HCT116 (cell line): Measurements from ENCODE around the gene TXNL4B. TPM values are rescaled to one million over a fixed set of nuclear protein-coding genes. Genes with fewer than 3 reads are reported as not detected.

Experiments used
- ATAC-seq: fragments of 200-7000 bp; cut with Tn5 transposase; 2 replicates; pipeline ENCODE4 v1.9.1; 2020; ENCODE audit warnings: mild to moderate bottlenecking, moderate library complexity
- BruUV-seq: library from RNA; stranded (reverse); fragments of 400-500 nt; replicated peaks from 2 replicates; lab custom pipeline; 2021; lab: Mats Ljungman, UMichigan
- CTCF ChIA-PET: fragments of 300-600 bp; sonication (Branson Sonifier 250); formaldehyde crosslinking; loops from one replicate; lab custom pipeline; 2021; ENCODE audit warnings: antibody characterized with exemption; lab: Charles Lee
- POLR2A ChIA-PET: fragments of 300-600, 350-600 bp; sonication (Branson Sonifier 250); formaldehyde crosslinking; loops from one replicate; lab custom pipeline; 2021; ENCODE audit warnings: antibody characterized with exemption; lab: Charles Lee
- RAD21 ChIA-PET, 2 experiments: fragments of 300-600 bp; sonication (Branson Sonifier 250); formaldehyde crosslinking; loops; one replicate each; lab custom pipeline; 2023; ENCODE audit warnings: low total read pairs in 2 of 2; ENCODE audit not compliant: uncharacterized antibody in 2 of 2, unreplicated experiment in 2 of 2, low non-redundant PET in 1 of 2; lab: Charles Lee
- DNase-seq: peaks from one replicate; pipeline ENCODE4 v3.0.0-alpha.2; 2010; ENCODE audit warnings: low read depth, low spot score
- H2AFZ ChIP-seq: fragments of 200-600 bp; shearing (Covaris generic), sonication (generic); 2 replicates; pipeline ENCODE4 v1.6.1; 2017; ENCODE audit warnings: low read depth, mixed run types, mixed read lengths, antibody characterized with exemption, low read length; ENCODE audit not compliant: poor library complexity, severe bottlenecking
- H3K27ac ChIP-seq: 2 replicates; pipeline ENCODE4 v1.5.1; 2012; ENCODE audit warnings: low read depth, low read length
- H3K27me3 ChIP-seq: fragments of 200-600 bp; sonication (generic); 2 replicates; pipeline ENCODE4 v1.6.1; 2016; ENCODE audit warnings: mixed run types, low read length, mixed read lengths; ENCODE audit not compliant: insufficient read depth
- H3K36me3 ChIP-seq, 2 experiments: fragments of 200-500 bp in 1 of 2; fragments of 200-600 bp in 1 of 2; sonication (Bioruptor generic) in 1 of 2; sonication (generic) in 1 of 2; 2 replicates each; pipeline versions ENCODE4 v1.5.1 to v1.6.1; 2014 to 2016; ENCODE audit warnings: low read length in 2 of 2, inconsistent platforms in 1 of 2, mixed read lengths in 1 of 2, mixed run types in 1 of 2; ENCODE audit not compliant: insufficient read depth in 2 of 2, control insufficient read depth in 1 of 2
- H3K4me1 ChIP-seq, 2 experiments: fragments of 200-600 bp in 1 of 2; sonication (generic) in 1 of 2; 2 replicates each; pipeline versions ENCODE4 v1.5.1 to v1.6.1; 2012 to 2017; ENCODE audit warnings: low read length in 2 of 2, inconsistent platforms in 1 of 2, mild to moderate bottlenecking in 1 of 2, mixed read lengths in 1 of 2, mixed run types in 1 of 2, moderate library complexity in 1 of 2; ENCODE audit not compliant: insufficient read depth in 2 of 2, control insufficient read depth in 1 of 2
- H3K4me2 ChIP-seq: fragments of 200-600 bp; sonication (generic); 2 replicates; pipeline ENCODE4 v1.6.1; 2017; ENCODE audit warnings: mixed run types, low read length, mixed read lengths
- H3K4me3 ChIP-seq, 2 experiments: fragments of 200-600 bp in 1 of 2; sonication (generic) in 1 of 2; replicated peaks in 1 of 2; 2 replicates each; pipeline ENCODE4 v1.5.1; 2011 to 2016; ENCODE audit warnings: low read length in 2 of 2, control low read depth in 1 of 2, low read depth in 1 of 2, mild to moderate bottlenecking in 1 of 2, mixed read lengths in 1 of 2, mixed run types in 1 of 2
- H3K79me2 ChIP-seq: fragments of 200-600 bp; sonication (generic); 2 replicates; pipeline ENCODE4 v1.6.1; 2017; ENCODE audit warnings: mild to moderate bottlenecking, mixed run types, low read length, moderate library complexity, mixed read lengths; ENCODE audit not compliant: insufficient read depth
- H3K9ac ChIP-seq: fragments of 200-600 bp; sonication (generic); 2 replicates; pipeline ENCODE4 v1.6.1; 2016; ENCODE audit warnings: low read length, mixed read lengths
- H3K9me2 ChIP-seq: fragments of 200-600 bp; sonication (generic), shearing (Covaris generic); 2 replicates; pipeline ENCODE4 v1.6.1; 2017; ENCODE audit warnings: mixed run types, mild to moderate bottlenecking, moderate library complexity; ENCODE audit not compliant: insufficient read depth
- H3K9me3 ChIP-seq, 2 experiments: fragments of 200-500 bp in 1 of 2; fragments of 200-600 bp in 1 of 2; sonication (Bioruptor generic) in 1 of 2; sonication (generic) in 1 of 2; 2 replicates each; pipeline ENCODE4 v1.6.1; 2014 to 2017; ENCODE audit warnings: low read length in 2 of 2, mixed read lengths in 2 of 2, inconsistent platforms in 1 of 2, low read depth in 1 of 2, mild to moderate bottlenecking in 1 of 2, mixed run types in 1 of 2, moderate library complexity in 1 of 2; ENCODE audit not compliant: control insufficient read depth in 1 of 2, insufficient read depth in 1 of 2
- H4K20me1 ChIP-seq: fragments of 200-600 bp; sonication (generic), shearing (Covaris generic); 2 replicates; pipeline ENCODE4 v1.6.1; 2017; ENCODE audit warnings: mixed run types, mild to moderate bottlenecking, moderate library complexity; ENCODE audit not compliant: insufficient read depth
- CBX3 ChIP-seq: IDR thresholded peaks from 2 replicates; pipeline ENCODE4 v1.6.1; 2012; ENCODE audit warnings: low read depth
- EGR1 ChIP-seq: IDR thresholded peaks from 2 replicates; pipeline ENCODE4 v1.6.1; 2012; ENCODE audit warnings: low read depth
- ELF1 ChIP-seq: IDR thresholded peaks from 2 replicates; pipeline ENCODE4 v1.6.1; 2012; ENCODE audit warnings: low read depth, borderline replicate concordance
- EZH2 ChIP-seq: fragments of 200-600 bp; sonication (generic); IDR thresholded peaks from 2 replicates; pipeline ENCODE4 v1.6.1; 2017; ENCODE audit warnings: antibody characterized with exemption, mixed run types
- EZH2phosphoT487 ChIP-seq: fragments of 200-600 bp; IDR thresholded peaks from 2 replicates; pipeline ENCODE4 v1.6.1; 2018; ENCODE audit warnings: antibody characterized with exemption, borderline replicate concordance
- FOSL1 ChIP-seq: IDR thresholded peaks from 2 replicates; pipeline ENCODE4 v1.6.1; 2012; ENCODE audit warnings: low read depth
- JUND ChIP-seq: IDR thresholded peaks from 2 replicates; pipeline ENCODE4 v1.6.1; 2012
- MAX ChIP-seq: IDR thresholded peaks from 2 replicates; pipeline ENCODE4 v1.6.1; 2012
- POLR2AphosphoS5 ChIP-seq: IDR thresholded peaks from 2 replicates; pipeline ENCODE4 v1.6.1; 2011; ENCODE audit warnings: mild to moderate bottlenecking, low read depth, low read length, moderate library complexity
- RAD21 ChIP-seq: IDR thresholded peaks from 2 replicates; pipeline ENCODE4 v1.6.1; 2012; ENCODE audit warnings: low read depth, mild to moderate bottlenecking
- SIN3A ChIP-seq: IDR thresholded peaks from 2 replicates; pipeline ENCODE4 v1.6.1; 2012; ENCODE audit warnings: low read depth
- SP1 ChIP-seq: IDR thresholded peaks from 2 replicates; pipeline ENCODE4 v1.6.1; 2012; ENCODE audit warnings: low read depth
- SRF ChIP-seq: IDR thresholded peaks from 2 replicates; pipeline ENCODE4 v1.6.1; 2012; ENCODE audit warnings: low read depth
- TCF7L2 ChIP-seq: IDR thresholded peaks from 2 replicates; pipeline ENCODE4 v1.7.0; 2011; ENCODE audit warnings: borderline replicate concordance, inconsistent platforms; ENCODE audit not compliant: insufficient read depth, insufficient read length; ENCODE audit errors: extremely low read depth
- YY1 ChIP-seq: IDR thresholded peaks from 2 replicates; pipeline ENCODE4 v1.6.1; 2011; ENCODE audit warnings: low read length, low read depth, moderate library complexity, mild to moderate bottlenecking; ENCODE audit not compliant: insufficient replicate concordance; ENCODE audit errors: extremely low read depth
- ZFX ChIP-seq: fragments of 450-650 bp; IDR thresholded peaks from 2 replicates; pipeline ENCODE4 v1.6.1; 2017
- ZNF274 ChIP-seq: fragments of 200-500 bp; sonication (Bioruptor generic); IDR thresholded peaks from 2 replicates; pipeline ENCODE4 v1.6.1; 2014; ENCODE audit warnings: mild to moderate bottlenecking, low read depth, low read length, inconsistent platforms
- intact Hi-C: fragments of 100-400 bp; cut with micrococcal nuclease; formaldehyde crosslinking; loops from 2 replicates; pipeline ENCODE4 v1.10.0; 2022
- total RNA-seq: library from RNA; stranded (reverse); gene quantifications from one replicate; pipeline ENCODE4 v1.2.1, GENCODE V29; 2021; ENCODE audit not compliant: unreplicated experiment
- TF ChIP-seq, protein P1 (sequence below): IDR thresholded peaks from 2 replicates; pipeline ENCODE4 v1.6.1; 2012; ENCODE audit warnings: low read depth
- TF ChIP-seq, protein P2 (sequence below): IDR thresholded peaks from 2 replicates; pipeline ENCODE4 v1.6.1; 2011; ENCODE audit warnings: mild to moderate bottlenecking, low read length, moderate library complexity; ENCODE audit not compliant: insufficient replicate concordance; ENCODE audit errors: extremely low read depth
- TF ChIP-seq, protein P3 (sequence below), 3 experiments: fragments of 200-600 bp in 1 of 3; sonication (generic) in 1 of 3; IDR thresholded peaks in 2 of 3; conservative IDR thresholded peaks in 1 of 3; 2 replicates each; pipeline ENCODE4 v1.5.1; 2012 to 2017; ENCODE audit warnings: low read depth in 2 of 3, low read length in 2 of 3, antibody characterized with exemption in 1 of 3, borderline replicate concordance in 1 of 3, control low read depth in 1 of 3, mild to moderate bottlenecking in 1 of 3, mixed read lengths in 1 of 3, mixed run types in 1 of 3, moderate library complexity in 1 of 3; ENCODE audit not compliant: insufficient read depth in 1 of 3

Gene TXNL4B
- total RNA-seq, 1 experiment from 2014 or later: 15.5 TPM

DNA sequence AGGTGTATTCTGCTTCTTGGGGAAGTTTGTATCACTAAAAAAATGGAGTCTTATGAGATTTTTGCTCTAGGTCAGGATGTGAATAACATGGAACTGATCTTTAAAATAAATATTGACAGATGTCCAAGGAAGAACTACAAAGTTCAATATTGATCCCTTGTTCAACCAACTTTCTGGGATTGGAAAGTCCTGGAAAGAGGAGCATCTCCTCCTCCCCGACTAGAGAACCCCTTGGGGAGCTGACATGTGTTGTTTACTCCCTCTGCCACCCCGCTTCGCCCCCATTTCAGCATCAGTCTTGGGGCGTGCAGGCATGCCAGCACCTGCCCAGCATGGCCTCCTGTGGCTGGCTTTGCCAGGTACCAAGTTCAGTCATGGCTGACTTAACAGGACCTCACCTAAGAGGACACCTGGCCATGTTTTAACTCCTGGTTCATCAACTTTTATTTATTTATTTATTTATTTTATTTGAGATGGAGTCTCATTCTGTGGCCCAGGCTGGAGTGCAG lies 44.7 kb upstream of the TXNL4B start:
- intact Hi-C loops: no loop called here
- Histone ChIP-seq H3K9ac (no peak overlapping the region), H4K20me1 (no peaks in the 10 kb centered on the region), H2AFZ (no peak overlapping the region), H3K9me2 (no peaks in the 10 kb centered on the region), H3K4me2 (no peak overlapping the region), H3K9me3 (no peaks in the 10 kb centered on the region), H3K36me3 (no peaks in the 10 kb centered on the region), H3K4me3 (no peak overlapping the region), H3K27ac (no peak overlapping the region), H3K27me3 (no peaks in the 10 kb centered on the region), H3K4me1 (no peaks in the 10 kb centered on the region), H3K79me2 (no peaks in the 10 kb centered on the region)
- TF ChIP-seq MAX (no peak), ZFX (no peak), SRF (no peak), CBX3 (no peak), YY1 (no peak), ELF1 (no peak), FOSL1 (no peak), JUND (no peak), TCF7L2 (no peak), SP1 (no peak), POLR2AphosphoS5 (no peak), ZNF274 (no peak), EZH2phosphoT487 (no peak), EZH2 (no peak), EGR1 (no peak), RAD21 (no peak), SIN3A (no peak)
- TF ChIP-seq, protein P1, sequence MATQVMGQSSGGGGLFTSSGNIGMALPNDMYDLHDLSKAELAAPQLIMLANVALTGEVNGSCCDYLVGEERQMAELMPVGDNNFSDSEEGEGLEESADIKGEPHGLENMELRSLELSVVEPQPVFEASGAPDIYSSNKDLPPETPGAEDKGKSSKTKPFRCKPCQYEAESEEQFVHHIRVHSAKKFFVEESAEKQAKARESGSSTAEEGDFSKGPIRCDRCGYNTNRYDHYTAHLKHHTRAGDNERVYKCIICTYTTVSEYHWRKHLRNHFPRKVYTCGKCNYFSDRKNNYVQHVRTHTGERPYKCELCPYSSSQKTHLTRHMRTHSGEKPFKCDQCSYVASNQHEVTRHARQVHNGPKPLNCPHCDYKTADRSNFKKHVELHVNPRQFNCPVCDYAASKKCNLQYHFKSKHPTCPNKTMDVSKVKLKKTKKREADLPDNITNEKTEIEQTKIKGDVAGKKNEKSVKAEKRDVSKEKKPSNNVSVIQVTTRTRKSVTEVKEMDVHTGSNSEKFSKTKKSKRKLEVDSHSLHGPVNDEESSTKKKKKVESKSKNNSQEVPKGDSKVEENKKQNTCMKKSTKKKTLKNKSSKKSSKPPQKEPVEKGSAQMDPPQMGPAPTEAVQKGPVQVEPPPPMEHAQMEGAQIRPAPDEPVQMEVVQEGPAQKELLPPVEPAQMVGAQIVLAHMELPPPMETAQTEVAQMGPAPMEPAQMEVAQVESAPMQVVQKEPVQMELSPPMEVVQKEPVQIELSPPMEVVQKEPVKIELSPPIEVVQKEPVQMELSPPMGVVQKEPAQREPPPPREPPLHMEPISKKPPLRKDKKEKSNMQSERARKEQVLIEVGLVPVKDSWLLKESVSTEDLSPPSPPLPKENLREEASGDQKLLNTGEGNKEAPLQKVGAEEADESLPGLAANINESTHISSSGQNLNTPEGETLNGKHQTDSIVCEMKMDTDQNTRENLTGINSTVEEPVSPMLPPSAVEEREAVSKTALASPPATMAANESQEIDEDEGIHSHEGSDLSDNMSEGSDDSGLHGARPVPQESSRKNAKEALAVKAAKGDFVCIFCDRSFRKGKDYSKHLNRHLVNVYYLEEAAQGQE: no peak
- TF ChIP-seq, protein P2, sequence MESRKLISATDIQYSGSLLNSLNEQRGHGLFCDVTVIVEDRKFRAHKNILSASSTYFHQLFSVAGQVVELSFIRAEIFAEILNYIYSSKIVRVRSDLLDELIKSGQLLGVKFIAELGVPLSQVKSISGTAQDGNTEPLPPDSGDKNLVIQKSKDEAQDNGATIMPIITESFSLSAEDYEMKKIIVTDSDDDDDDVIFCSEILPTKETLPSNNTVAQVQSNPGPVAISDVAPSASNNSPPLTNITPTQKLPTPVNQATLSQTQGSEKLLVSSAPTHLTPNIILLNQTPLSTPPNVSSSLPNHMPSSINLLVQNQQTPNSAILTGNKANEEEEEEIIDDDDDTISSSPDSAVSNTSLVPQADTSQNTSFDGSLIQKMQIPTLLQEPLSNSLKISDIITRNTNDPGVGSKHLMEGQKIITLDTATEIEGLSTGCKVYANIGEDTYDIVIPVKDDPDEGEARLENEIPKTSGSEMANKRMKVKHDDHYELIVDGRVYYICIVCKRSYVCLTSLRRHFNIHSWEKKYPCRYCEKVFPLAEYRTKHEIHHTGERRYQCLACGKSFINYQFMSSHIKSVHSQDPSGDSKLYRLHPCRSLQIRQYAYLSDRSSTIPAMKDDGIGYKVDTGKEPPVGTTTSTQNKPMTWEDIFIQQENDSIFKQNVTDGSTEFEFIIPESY: no peak
- TF ChIP-seq, protein P3, sequence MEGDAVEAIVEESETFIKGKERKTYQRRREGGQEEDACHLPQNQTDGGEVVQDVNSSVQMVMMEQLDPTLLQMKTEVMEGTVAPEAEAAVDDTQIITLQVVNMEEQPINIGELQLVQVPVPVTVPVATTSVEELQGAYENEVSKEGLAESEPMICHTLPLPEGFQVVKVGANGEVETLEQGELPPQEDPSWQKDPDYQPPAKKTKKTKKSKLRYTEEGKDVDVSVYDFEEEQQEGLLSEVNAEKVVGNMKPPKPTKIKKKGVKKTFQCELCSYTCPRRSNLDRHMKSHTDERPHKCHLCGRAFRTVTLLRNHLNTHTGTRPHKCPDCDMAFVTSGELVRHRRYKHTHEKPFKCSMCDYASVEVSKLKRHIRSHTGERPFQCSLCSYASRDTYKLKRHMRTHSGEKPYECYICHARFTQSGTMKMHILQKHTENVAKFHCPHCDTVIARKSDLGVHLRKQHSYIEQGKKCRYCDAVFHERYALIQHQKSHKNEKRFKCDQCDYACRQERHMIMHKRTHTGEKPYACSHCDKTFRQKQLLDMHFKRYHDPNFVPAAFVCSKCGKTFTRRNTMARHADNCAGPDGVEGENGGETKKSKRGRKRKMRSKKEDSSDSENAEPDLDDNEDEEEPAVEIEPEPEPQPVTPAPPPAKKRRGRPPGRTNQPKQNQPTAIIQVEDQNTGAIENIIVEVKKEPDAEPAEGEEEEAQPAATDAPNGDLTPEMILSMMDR (IDR thresholded peaks at IDR 0.05 in 2 of 3, conservative IDR thresholded peaks at IDR 0.05 in 1 of 3; ENCODE audit: borderline replicate concordance in 1 of 3, insufficient read depth in 1 of 3, low read depth in 2 of 3, low read length in 2 of 3): no peak
- ChIA-PET CTCF (no interaction called here), RAD21 (no interaction called here), POLR2A (no interaction called here)
- DNase-seq (no peak), ATAC-seq (no peak)
- no TSS peak for BruUV-seq
